ENCODE data around the gene SPATA18.

SPATA18 gene, protein sequence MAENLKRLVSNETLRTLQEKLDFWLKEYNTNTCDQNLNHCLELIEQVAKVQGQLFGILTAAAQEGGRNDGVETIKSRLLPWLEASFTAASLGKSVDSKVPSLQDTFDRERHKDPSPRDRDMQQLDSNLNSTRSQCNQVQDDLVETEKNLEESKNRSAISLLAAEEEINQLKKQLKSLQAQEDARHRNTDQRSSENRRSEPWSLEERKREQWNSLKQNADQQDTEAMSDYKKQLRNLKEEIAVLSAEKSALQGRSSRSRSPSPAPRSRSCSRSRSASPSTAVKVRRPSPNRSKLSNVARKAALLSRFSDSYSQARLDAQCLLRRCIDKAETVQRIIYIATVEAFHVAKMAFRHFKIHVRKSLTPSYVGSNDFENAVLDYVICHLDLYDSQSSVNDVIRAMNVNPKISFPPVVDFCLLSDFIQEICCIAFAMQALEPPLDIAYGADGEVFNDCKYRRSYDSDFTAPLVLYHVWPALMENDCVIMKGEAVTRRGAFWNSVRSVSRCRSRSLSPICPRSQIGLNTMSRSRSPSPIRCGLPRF

DNA sequence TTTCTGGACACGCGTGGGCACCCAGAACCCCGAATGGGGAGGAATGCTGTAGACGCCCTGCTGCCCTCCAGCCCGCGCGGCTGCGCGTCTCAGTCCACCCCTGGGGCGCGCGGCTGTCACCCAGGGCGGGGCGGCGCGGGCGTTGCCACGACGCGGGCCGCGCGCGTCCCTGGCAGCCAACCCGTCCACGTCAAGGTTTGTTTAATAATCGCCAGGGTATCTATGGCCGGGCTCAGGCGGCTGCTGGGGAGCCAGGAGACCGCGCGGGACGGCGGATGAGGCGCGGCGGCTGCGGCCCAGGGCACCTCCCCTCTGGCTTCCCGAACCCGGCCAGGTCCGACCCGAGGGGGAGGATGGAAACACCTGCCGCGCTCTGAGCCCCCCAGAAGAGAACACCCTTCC is at the start of gene SPATA18:
TSS of gene SPATA18 (plus strand) at position 92 of the 402 bp plus-strand sequence. CDS start 401 bp downstream, outside the sequence.
- peak within 1 kb of the TSS; percentile 72 for H3K4me3 Mint-ChIP-seq
- peaks cover 49% of the 10 kb centered on the region for H3K27me3 Mint-ChIP-seq
- no peaks in the 10 kb centered on the region for H3K9me3 Mint-ChIP-seq (ENCODE audit: low read depth)
- peaks cover 16% of the 10 kb centered on the region for H3K4me1 Mint-ChIP-seq (ENCODE audit: low read depth)
- H3K27ac Mint-ChIP-seq, result no peak within 1 kb of the TSS
- no peaks in the 10 kb centered on the region for H3K36me3 Mint-ChIP-seq

DNA sequence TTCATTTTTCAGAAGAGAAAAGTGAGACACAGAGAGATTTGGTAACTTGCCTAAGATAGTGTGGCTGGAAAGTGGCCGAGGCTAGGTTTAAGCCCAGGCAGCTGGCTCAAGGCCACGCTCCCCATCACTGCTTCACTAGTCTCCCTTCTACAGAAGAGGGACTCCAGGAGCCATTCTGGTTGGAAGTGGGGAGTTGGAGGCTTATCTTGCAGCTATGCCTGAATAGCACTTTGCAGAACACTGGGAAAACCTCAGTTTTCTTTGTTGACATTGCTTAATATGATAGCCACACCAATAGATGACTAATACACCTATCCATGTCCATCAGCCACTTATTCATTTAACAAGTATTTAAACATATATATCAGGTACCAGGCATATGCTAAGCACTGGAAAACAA is 49.5 kb upstream of the SPATA18 start:
- no peak overlapping the region for H3K4me3 Mint-ChIP-seq
- H3K27me3 Mint-ChIP-seq, result peaks cover 1% of the 10 kb centered on the region
- no peaks in the 10 kb centered on the region for H3K9me3 Mint-ChIP-seq (ENCODE audit: low read depth)
- no peaks in the 10 kb centered on the region for H3K4me1 Mint-ChIP-seq (ENCODE audit: low read depth)
- H3K36me3 Mint-ChIP-seq, result no peaks in the 10 kb centered on the region
- no peak overlapping the region for H3K27ac Mint-ChIP-seq

DNA sequence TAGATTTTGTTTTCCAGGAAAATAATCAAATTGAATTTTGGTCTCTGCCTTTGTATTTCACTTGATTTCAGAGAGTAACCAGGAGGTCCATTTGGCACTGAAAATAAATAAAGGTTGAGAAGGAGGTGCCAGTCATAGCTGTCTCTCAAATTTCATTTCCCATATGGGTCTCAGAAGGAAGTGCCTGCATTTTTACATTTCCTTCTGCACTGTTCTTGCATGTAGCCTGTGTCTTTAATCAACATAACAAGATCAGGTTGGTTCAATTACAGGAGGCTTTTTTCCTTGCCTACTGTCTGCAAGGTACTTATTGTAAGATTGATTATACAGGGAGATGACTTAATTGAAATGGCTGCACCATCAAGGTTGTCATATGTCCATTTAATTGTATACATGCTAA is 46.7 kb upstream of the SPATA18 start:
- Mint-ChIP-seq H3K9me3 (ENCODE audit: low read depth) (no peaks in the 10 kb centered on the region), H3K27ac (no peak overlapping the region), H3K27me3 (no peaks in the 10 kb centered on the region), H3K4me3 (no peak overlapping the region), H3K36me3 (no peaks in the 10 kb centered on the region), H3K4me1 (ENCODE audit: low read depth) (no peaks in the 10 kb centered on the region)

DNA sequence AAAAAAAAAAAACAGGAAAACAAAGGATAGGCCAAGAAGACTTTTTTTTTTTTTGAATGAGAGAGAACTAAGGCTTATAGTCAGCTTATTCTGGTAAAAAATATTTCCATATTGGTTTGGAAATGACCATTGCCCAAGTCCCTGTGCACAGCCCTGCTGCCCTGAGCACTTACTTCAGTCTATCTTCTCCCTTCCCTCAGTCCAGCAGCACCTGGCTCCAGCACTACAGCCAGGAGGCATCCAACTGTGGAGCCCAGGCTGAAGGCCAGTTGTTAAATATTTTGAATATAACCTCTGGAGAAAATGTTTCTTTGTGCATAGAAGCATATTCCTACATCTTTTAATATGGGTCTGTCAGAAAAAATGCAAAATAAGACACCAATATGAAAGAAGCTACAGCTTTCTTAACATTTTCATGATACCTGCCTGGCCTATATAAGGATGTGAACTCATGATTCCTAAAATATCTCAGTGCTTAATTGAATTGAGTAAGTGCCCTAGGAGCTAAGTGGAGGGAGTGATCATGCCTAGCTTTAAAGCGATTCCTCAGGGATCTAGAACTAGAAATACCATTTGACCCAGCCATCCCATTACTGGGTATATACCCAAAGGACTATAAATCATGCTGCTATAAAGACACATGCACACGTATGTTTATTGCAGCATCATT is 45.4 kb upstream of the SPATA18 start:
- H3K27ac Mint-ChIP-seq, result no peak overlapping the region

DNA sequence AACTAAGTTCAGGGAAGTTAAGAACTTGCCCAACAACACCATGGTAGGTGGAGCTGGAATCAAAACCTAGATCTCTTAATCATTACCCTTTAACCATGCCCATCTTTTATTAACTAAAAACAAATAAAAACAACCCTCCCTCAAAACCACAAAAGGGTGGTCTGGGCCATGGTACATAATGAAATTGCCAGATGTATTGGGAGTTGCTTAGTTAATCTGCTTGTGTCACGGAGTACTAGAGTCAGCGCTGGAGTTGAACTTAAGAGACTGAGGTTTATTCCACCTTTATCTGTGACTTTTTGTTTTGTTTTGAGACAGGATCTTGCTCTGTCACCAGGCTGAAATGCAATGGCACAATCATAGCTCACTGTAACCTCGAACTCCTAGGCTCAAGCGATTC is 44.2 kb upstream of the SPATA18 start:
- Mint-ChIP-seq H3K4me1 (ENCODE audit: low read depth) (no peaks in the 10 kb centered on the region), H3K36me3 (no peaks in the 10 kb centered on the region), H3K9me3 (ENCODE audit: low read depth) (no peaks in the 10 kb centered on the region), H3K27me3 (no peaks in the 10 kb centered on the region), H3K4me3 (no peak overlapping the region), H3K27ac (no peak overlapping the region)

More for the DNA sequence above, 45.4 kb upstream of the SPATA18 start:
- Mint-ChIP-seq H3K4me3 (no peak overlapping the region), H3K9me3 (ENCODE audit: low read depth) (no peaks in the 10 kb centered on the region), H3K36me3 (no peaks in the 10 kb centered on the region), H3K4me1 (ENCODE audit: low read depth) (no peaks in the 10 kb centered on the region), H3K27me3 (no peaks in the 10 kb centered on the region)

DNA sequence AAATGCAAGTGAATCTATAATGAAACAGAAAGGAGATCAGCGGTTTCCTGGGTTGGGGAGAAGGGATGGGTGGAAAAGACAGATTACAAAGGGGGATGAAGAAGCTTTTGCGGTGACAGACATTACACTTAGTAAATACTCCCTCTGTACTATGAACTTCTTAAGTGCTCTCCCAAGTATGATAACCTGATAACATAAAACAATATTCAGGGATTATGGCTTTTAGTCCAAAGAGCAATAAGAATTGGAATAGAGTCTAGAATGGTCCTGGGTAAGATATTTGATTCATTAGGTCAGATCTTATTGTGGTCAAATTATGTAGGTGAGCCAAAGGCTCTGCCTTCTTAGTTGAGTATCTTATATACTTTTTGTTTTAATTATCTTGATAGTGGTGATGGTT is 40.1 kb upstream of the SPATA18 start:
- Mint-ChIP-seq H3K4me3 (no peak overlapping the region), H3K9me3 (ENCODE audit: low read depth) (no peaks in the 10 kb centered on the region), H3K4me1 (ENCODE audit: low read depth) (no peaks in the 10 kb centered on the region), H3K27ac (no peak overlapping the region), H3K27me3 (no peaks in the 10 kb centered on the region), H3K36me3 (no peaks in the 10 kb centered on the region)

DNA sequence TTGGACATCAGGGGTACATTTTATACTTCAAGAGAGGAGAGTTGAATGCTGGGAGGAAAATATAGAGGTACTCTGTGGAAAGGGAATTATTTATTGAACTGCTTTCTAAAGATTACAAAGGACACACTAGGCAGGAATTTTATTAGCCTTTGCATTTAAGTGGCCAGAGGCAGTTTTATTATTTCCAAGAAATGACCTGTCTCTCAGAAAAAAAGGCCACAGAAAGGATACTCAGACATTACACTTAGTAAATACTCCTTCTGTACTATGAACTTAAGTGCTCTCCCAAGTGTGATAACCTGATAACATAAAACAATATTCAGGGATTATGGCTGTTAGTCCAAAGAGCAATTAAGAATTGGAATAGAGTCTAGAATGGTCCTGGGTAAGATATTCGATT is 38.5 kb upstream of the SPATA18 start:
- Mint-ChIP-seq H3K4me1 (ENCODE audit: low read depth) (no peaks in the 10 kb centered on the region), H3K9me3 (ENCODE audit: low read depth) (no peaks in the 10 kb centered on the region), H3K36me3 (no peaks in the 10 kb centered on the region), H3K4me3 (no peak overlapping the region), H3K27ac (no peak overlapping the region), H3K27me3 (no peaks in the 10 kb centered on the region)

DNA sequence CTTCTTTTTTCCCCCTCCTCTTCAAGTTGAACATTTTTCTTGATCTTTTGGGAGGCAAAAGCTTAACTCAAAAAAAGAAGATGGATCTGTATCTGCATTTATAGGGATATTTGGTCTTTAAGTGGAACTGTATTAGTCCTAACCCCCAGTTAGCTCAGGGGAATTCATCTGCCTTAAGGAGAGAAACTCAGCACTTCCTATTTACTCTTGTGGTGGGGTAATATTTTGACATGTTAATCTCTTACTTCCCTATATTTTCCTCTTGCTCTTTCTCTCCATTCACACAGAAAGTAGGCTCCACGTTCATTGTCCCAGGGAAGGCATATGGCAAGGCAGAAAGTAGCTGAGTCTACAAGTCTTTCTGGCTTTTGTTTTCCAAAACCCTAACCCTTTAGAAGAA is 36.2 kb upstream of the SPATA18 start:
- no peaks in the 10 kb centered on the region for H3K4me1 Mint-ChIP-seq (ENCODE audit: low read depth)
- no peak overlapping the region for H3K27ac Mint-ChIP-seq
- H3K27me3 Mint-ChIP-seq, result no peaks in the 10 kb centered on the region
- H3K4me3 Mint-ChIP-seq, result no peak overlapping the region
- no peaks in the 10 kb centered on the region for H3K9me3 Mint-ChIP-seq (ENCODE audit: low read depth)
- no peaks in the 10 kb centered on the region for H3K36me3 Mint-ChIP-seq

DNA sequence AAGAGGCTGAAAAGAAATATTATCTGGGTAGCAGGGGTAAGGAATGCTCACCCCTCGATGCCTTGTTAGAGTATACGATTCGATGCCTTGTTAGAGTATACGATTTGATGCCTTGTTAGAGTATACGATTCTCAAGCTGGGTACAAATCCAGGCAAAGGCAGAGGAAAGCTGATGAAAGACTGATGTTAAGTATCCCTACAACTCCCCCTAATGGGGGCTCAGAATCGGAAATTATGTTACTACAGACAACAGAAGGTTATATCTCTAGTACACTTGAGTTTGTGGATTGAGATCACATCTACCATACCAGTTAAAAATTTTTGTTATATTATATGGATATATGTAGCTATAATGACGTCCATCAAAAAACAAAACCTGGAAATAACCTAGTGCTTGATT is 35.7 kb upstream of the SPATA18 start:
- H3K27me3 Mint-ChIP-seq, result no peaks in the 10 kb centered on the region
- no peaks in the 10 kb centered on the region for H3K4me1 Mint-ChIP-seq (ENCODE audit: low read depth)
- H3K36me3 Mint-ChIP-seq, result no peaks in the 10 kb centered on the region
- H3K4me3 Mint-ChIP-seq, result no peak overlapping the region
- no peak overlapping the region for H3K27ac Mint-ChIP-seq
- H3K9me3 Mint-ChIP-seq (ENCODE audit: low read depth), result no peaks in the 10 kb centered on the region

DNA sequence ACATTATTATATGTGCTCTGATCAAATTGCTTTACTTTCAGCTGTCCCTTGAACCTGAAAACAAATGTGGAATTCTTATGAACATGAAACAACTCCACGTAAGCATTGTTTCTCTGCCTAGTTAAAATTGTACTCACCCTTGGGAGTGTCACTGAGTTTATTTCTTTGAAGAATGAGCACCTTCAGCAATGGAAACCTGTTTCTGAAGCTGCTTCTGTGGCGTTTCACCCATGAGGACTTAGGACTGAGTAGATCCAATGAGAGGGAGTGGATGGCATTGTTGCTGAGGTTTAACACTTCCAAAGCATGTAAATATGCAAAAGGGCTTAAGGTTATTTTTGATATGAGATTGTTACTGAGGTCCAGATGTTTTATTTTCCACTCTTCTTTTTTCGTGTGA is 34.1 kb upstream of the SPATA18 start:
- Mint-ChIP-seq H3K4me3 (no peak overlapping the region), H3K9me3 (ENCODE audit: low read depth) (no peaks in the 10 kb centered on the region), H3K27ac (no peak overlapping the region), H3K27me3 (no peaks in the 10 kb centered on the region), H3K4me1 (ENCODE audit: low read depth) (no peaks in the 10 kb centered on the region), H3K36me3 (no peaks in the 10 kb centered on the region)

DNA sequence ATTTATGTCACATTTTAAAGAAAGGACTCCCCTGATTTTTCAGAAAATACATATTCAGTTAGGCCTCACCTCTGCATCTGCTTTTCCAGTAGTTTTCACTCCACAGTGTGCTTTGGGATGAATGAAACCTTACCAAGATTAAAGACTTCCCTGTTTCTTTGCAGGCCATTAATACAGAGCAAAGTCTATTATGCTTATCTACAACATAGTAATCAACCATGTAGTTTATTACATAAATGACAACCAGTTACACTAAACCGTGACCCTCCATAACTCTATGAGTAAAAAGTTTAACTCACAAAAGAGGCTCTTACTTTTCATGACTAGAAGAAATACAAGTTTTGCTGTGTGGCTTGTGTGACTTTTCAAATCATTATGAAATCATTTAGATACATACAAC is 33.3 kb upstream of the SPATA18 start:
- H3K27ac Mint-ChIP-seq, result no peak overlapping the region
- H3K36me3 Mint-ChIP-seq, result no peaks in the 10 kb centered on the region
- no peaks in the 10 kb centered on the region for H3K4me1 Mint-ChIP-seq (ENCODE audit: low read depth)
- H3K9me3 Mint-ChIP-seq (ENCODE audit: low read depth), result no peaks in the 10 kb centered on the region
- no peak overlapping the region for H3K4me3 Mint-ChIP-seq
- H3K27me3 Mint-ChIP-seq, result no peaks in the 10 kb centered on the region

DNA sequence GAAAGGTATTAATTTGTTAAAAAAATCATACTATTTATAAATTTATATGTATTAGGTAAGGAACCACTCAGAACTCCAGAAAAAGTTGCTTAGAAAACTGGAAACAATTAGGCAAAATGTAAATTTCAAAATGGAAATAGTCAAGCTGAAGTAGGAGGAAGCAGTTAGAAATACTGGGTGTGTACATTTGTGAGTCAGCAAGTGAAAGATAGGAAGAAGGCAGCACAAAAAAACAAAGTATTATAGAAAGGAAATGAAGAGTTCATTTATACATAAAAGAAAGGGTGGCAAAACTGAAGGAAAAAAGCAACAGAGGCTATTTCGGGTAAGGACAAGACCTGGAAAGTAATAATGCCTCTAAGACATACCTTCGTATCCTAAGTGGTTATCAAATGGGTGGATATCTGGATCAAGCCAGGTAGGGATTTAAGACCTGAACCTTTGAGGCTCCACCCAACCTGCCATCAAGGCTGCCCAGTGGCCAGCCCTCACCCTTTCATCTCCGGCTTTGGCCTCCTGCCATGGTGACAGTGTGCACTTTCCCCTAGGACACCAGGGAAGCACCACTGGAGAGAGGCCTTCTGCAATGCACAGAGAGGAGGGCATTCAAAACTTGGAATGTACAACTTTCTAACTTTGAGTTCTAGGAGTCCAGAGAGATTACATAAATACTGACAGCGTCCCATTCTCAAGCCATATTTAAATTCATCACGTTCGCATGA is 31.0 kb upstream of the SPATA18 start, which contains the start of gene LRRC66:
TSS of gene LRRC66 (minus strand) at position 428 of the 722 bp plus-strand sequence. CDS start 2,750 bp downstream, outside the sequence.
- Mint-ChIP-seq H3K4me1 (ENCODE audit: low read depth) (no peaks in the 10 kb centered on the region), H3K27ac (no peak within 1 kb of the TSS), H3K9me3 (ENCODE audit: low read depth) (no peaks in the 10 kb centered on the region)

DNA sequence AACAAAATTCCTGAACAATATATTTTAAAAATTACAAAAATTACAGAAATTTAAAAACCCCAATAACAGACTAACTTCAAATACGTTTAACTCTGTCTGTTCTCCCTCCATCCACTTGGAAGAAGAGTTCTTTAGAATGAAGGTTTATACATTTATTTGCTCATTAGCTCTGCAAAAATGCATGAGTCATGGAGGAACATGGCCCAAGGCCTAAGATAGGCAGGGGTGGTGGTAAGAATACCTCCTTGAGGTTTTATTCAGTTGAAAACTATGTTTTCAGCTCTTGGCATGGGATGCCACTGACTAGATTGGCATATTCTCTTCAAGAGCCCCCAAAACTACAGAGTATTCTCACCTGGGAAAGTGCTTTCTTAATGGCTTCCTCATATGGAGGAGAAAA is 22.1 kb upstream of the SPATA18 start:
- Mint-ChIP-seq H3K4me1 (ENCODE audit: low read depth) (no peaks in the 10 kb centered on the region), H3K36me3 (peaks cover 7% of the 10 kb centered on the region), H3K9me3 (ENCODE audit: low read depth) (no peaks in the 10 kb centered on the region), H3K4me3 (no peak overlapping the region), H3K27me3 (no peaks in the 10 kb centered on the region), H3K27ac (no peak overlapping the region)

More for the DNA sequence above, 31.0 kb upstream of the SPATA18 start, which contains the start of gene LRRC66:
- no peaks in the 10 kb centered on the region for H3K27me3 Mint-ChIP-seq
- no peaks in the 10 kb centered on the region for H3K36me3 Mint-ChIP-seq
- H3K4me3 Mint-ChIP-seq, result no peak within 1 kb of the TSS

DNA sequence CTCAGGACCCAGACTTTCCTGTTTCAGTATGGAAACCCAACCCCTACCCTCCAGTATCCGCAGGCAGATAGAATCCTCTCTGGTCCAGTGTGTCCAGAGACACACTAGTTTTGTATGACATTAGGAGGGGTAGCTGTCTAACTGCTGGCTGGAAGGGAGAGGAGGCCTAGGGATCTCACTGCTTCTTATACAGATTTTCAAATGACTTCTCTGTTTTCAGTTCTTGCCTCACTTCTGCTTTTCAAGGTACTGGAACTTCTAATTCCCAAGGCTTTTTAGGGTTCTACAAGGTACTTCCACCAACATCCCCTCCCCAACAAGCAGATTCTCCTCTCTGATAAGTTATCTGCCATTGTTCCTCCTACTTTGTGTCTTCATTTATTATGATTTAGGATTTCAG is 19.1 kb upstream of the SPATA18 start:
- H3K4me1 Mint-ChIP-seq (ENCODE audit: low read depth), result peaks cover 9% of the 10 kb centered on the region

DNA sequence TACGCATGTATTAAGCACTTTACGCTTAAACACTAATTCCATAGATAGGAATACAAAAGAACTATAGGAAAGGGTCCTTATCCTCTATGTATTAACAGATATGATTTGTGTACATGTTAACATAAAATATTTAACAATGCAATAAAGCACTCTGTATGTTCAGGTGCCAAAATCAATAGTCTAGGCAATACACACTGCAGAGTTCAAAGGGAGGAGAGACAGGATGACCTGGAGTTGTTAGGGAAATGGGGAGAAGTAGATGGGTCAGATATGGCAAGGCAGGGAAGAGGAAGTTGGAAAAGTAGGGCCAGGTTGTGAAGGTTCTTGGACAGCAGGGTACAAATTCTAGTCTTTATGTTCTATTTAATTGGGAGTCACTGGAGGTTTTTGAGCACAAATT is 15.9 kb upstream of the SPATA18 start:
- no peaks in the 10 kb centered on the region for H3K9me3 Mint-ChIP-seq (ENCODE audit: low read depth)
- H3K27ac Mint-ChIP-seq, result no peak overlapping the region
- no peaks in the 10 kb centered on the region for H3K27me3 Mint-ChIP-seq
- no peak overlapping the region for H3K4me3 Mint-ChIP-seq
- H3K4me1 Mint-ChIP-seq (ENCODE audit: low read depth), result peaks cover 20% of the 10 kb centered on the region
- no peaks in the 10 kb centered on the region for H3K36me3 Mint-ChIP-seq

More for the DNA sequence above, 19.1 kb upstream of the SPATA18 start:
- H3K4me3 Mint-ChIP-seq, result no peak overlapping the region
- H3K36me3 Mint-ChIP-seq, result peaks cover 7% of the 10 kb centered on the region
- no peaks in the 10 kb centered on the region for H3K27me3 Mint-ChIP-seq
- no peaks in the 10 kb centered on the region for H3K9me3 Mint-ChIP-seq (ENCODE audit: low read depth)
- no peak overlapping the region for H3K27ac Mint-ChIP-seq

Measured in activated naive CD8-positive, alpha-beta T cell (primary cell).